ENCODE results near the gene NELFA.

GRCh38 chr4:2051086-2051485, 42.3 kb upstream of the NELFA start:
- TF ChIP-seq CTCF (IDR thresholded peaks at IDR 0.05) (no peak), POLR2A (IDR thresholded peaks at IDR 0.05) (no peak)

Measured in lower leg skin (tissue), 3 donors.